Skeletal muscle cell (primary cell): ENCODE results near the gene PKN2.
A peak's percentile ranks its signal among the peaks of the same experiment; 100 is the strongest.
"Not testable (repeated sequence)": the region's sequence is repeated elsewhere in the genome, so short reads cannot be mapped to it uniquely, and the experiment has no call there.

Experiments
- DNase-seq: peaks from one replicate; pipeline ENCODE4 v3.0.0-alpha.2; 2010; ENCODE audit warnings: low read depth
- H3K4me3 ChIP-seq: 2 replicates; pipeline ENCODE4 v1.5.1; 2011; ENCODE audit warnings: low read depth, mild to moderate bottlenecking, control low read depth, low read length, moderate library complexity

PKN2 gene

GRCh38 chr1:88867743-88868521, 183.9 kb downstream of the PKN2 start:
- H3K4me3 ChIP-seq = no peak overlapping the region
- DNase-seq = peak; percentile 48

- DNase-seq = not testable (repeated sequence)
Observed at GRCh38 chr1:88869644-88870043, 185.6 kb downstream of the PKN2 start.

GRCh38 chr1:88873737-88874349, 189.8 kb downstream of the PKN2 start:
- H3K4me3 ChIP-seq = no peak overlapping the region
- DNase-seq = no peak

More at GRCh38 chr1:88869644-88870043, 185.6 kb downstream of the PKN2 start:
- H3K4me3 ChIP-seq = not testable (repeated sequence)

- DNase-seq = no peak
- H3K4me3 ChIP-seq = no peak overlapping the region
Observed at GRCh38 chr1:88875595-88875994, 191.5 kb downstream of the PKN2 start.

- no peak overlapping the region for H3K4me3 ChIP-seq
- no peak for DNase-seq
Observed at GRCh38 chr1:88876573-88877365, 192.7 kb downstream of the PKN2 start.

- H3K4me3 ChIP-seq = no peak overlapping the region
- no peak for DNase-seq
Observed at GRCh38 chr1:88877382-88877825, 193.3 kb downstream of the PKN2 start.

GRCh38 chr1:88877911-88878310, 193.8 kb downstream of the PKN2 start:
- no peak overlapping the region for H3K4me3 ChIP-seq

GRCh38 chr1:88878731-88879130, 194.7 kb downstream of the PKN2 start:
- no peak for DNase-seq
- no peak overlapping the region for H3K4me3 ChIP-seq

More at GRCh38 chr1:88877911-88878310, 193.8 kb downstream of the PKN2 start:
- no peak for DNase-seq

- not testable (repeated sequence) for DNase-seq, H3K4me3 ChIP-seq
Observed at GRCh38 chr1:88880717-88881116, 196.6 kb downstream of the PKN2 start.

GRCh38 chr1:88883156-88883555, 199.1 kb downstream of the PKN2 start:
- H3K4me3 ChIP-seq = no peak overlapping the region
- DNase-seq = no peak
